ENCODE measurements around the gene SSH3. TPM values are rescaled to one million over a fixed set of nuclear protein-coding genes. Genes with fewer than 3 reads are reported as not detected.

Gene SSH3
- total and polyA plus RNA-seq, 4 donors, result 7.1 to 21.5 (median 14.5) TPM

GRCh38 chr11:67280788-67281551 is 22.4 kb upstream of the SSH3 start:
- no peaks in the 10 kb centered on the region for H3K27me3 ChIP-seq (ENCODE audit: control insufficient read depth, insufficient read depth, low read length)
- WGBS (ENCODE audit: insufficient coverage), result 94% methylated on average over 27 of the region's 31 CpGs
- no peak for DNase-seq (ENCODE audit: low read depth in 4 of 6, low spot score in 6 of 6)
- no peak overlapping the region for H3K4me3 ChIP-seq (ENCODE audit: low read depth, low read length)
- no peaks in the 10 kb centered on the region for H3K9me3 ChIP-seq (ENCODE audit: control insufficient read depth, insufficient read depth, low read length)
- peaks cover 95% of the 10 kb centered on the region for H3K36me3 ChIP-seq (ENCODE audit: control insufficient read depth, insufficient read depth, low read length)
- no peak overlapping the region for H3K27ac ChIP-seq (ENCODE audit: low read depth, low read length)
- peaks cover 28% of the 10 kb centered on the region for H3K4me1 ChIP-seq (ENCODE audit: control insufficient read depth, insufficient read depth, low read length)

- H3K4me3 ChIP-seq (ENCODE audit: low read depth, low read length), result no peak overlapping the region
- no peaks in the 10 kb centered on the region for H3K9me3 ChIP-seq (ENCODE audit: control insufficient read depth, insufficient read depth, low read length)
- no peak for DNase-seq (ENCODE audit: low read depth in 4 of 6, low spot score in 6 of 6)
- WGBS (ENCODE audit: insufficient coverage), result 92% methylated on average over 26 of the region's 27 CpGs
- peaks cover 24% of the 10 kb centered on the region for H3K4me1 ChIP-seq (ENCODE audit: control insufficient read depth, insufficient read depth, low read length)
- H3K36me3 ChIP-seq (ENCODE audit: control insufficient read depth, insufficient read depth, low read length), result peaks cover 99% of the 10 kb centered on the region
- no peak overlapping the region for H3K27ac ChIP-seq (ENCODE audit: low read depth, low read length)
- H3K27me3 ChIP-seq (ENCODE audit: control insufficient read depth, insufficient read depth, low read length), result no peaks in the 10 kb centered on the region
Observed at GRCh38 chr11:67281552-67282150, 21.7 kb upstream of the SSH3 start.

- H3K4me1 ChIP-seq (ENCODE audit: control insufficient read depth, insufficient read depth, low read length), result peaks cover 24% of the 10 kb centered on the region
- H3K9me3 ChIP-seq (ENCODE audit: control insufficient read depth, insufficient read depth, low read length), result no peaks in the 10 kb centered on the region
- no peak for DNase-seq (ENCODE audit: low read depth in 4 of 6, low spot score in 6 of 6)
- peaks cover 99% of the 10 kb centered on the region for H3K36me3 ChIP-seq (ENCODE audit: control insufficient read depth, insufficient read depth, low read length)
- H3K27me3 ChIP-seq (ENCODE audit: control insufficient read depth, insufficient read depth, low read length), result no peaks in the 10 kb centered on the region
- WGBS (ENCODE audit: insufficient coverage), result 89% methylated on average over 15 of the region's 20 CpGs
- no peak overlapping the region for H3K27ac ChIP-seq (ENCODE audit: low read depth, low read length)
- no peak overlapping the region for H3K4me3 ChIP-seq (ENCODE audit: low read depth, low read length)
Observed at GRCh38 chr11:67282155-67282875, 21.0 kb upstream of the SSH3 start.

- Histone ChIP-seq H3K27ac (ENCODE audit: low read depth, low read length) (no peak overlapping the region), H3K36me3 (ENCODE audit: control insufficient read depth, insufficient read depth, low read length) (peaks cover 93% of the 10 kb centered on the region), H3K27me3 (ENCODE audit: control insufficient read depth, insufficient read depth, low read length) (no peaks in the 10 kb centered on the region), H3K4me3 (ENCODE audit: low read depth, low read length) (no peak overlapping the region), H3K9me3 (ENCODE audit: control insufficient read depth, insufficient read depth, low read length) (no peaks in the 10 kb centered on the region), H3K4me1 (ENCODE audit: control insufficient read depth, insufficient read depth, low read length) (peaks cover 24% of the 10 kb centered on the region)
- WGBS (ENCODE audit: insufficient coverage), result 98% methylated on average over 10 of the region's 11 CpGs
- DNase-seq (ENCODE audit: low read depth in 4 of 6, low spot score in 6 of 6), result no peak
Observed at GRCh38 chr11:67282876-67283371, 20.4 kb upstream of the SSH3 start.

GRCh38 chr11:67283481-67283963 is 19.8 kb upstream of the SSH3 start:
- no peak overlapping the region for H3K27ac ChIP-seq (ENCODE audit: low read depth, low read length)
- H3K4me1 ChIP-seq (ENCODE audit: control insufficient read depth, insufficient read depth, low read length), result peaks cover 25% of the 10 kb centered on the region
- WGBS (ENCODE audit: insufficient coverage), result 91% methylated on average over 13 of the region's 13 CpGs

GRCh38 chr11:67284811-67285540 is 18.4 kb upstream of the SSH3 start:
- H3K27ac ChIP-seq (ENCODE audit: low read depth, low read length), result no peak overlapping the region
- H3K4me1 ChIP-seq (ENCODE audit: control insufficient read depth, insufficient read depth, low read length), result peaks cover 28% of the 10 kb centered on the region
- no peaks in the 10 kb centered on the region for H3K9me3 ChIP-seq (ENCODE audit: control insufficient read depth, insufficient read depth, low read length)
- no peaks in the 10 kb centered on the region for H3K27me3 ChIP-seq (ENCODE audit: control insufficient read depth, insufficient read depth, low read length)
- no peak overlapping the region for H3K4me3 ChIP-seq (ENCODE audit: low read depth, low read length)
- peaks cover 75% of the 10 kb centered on the region for H3K36me3 ChIP-seq (ENCODE audit: control insufficient read depth, insufficient read depth, low read length)
- 89% methylated on average over 38 of the region's 45 CpGs for WGBS (ENCODE audit: insufficient coverage)
- no peak for DNase-seq (ENCODE audit: low read depth in 4 of 6, low spot score in 6 of 6)

More at GRCh38 chr11:67283481-67283963, 19.8 kb upstream of the SSH3 start:
- no peaks in the 10 kb centered on the region for H3K9me3 ChIP-seq (ENCODE audit: control insufficient read depth, insufficient read depth, low read length)
- H3K4me3 ChIP-seq (ENCODE audit: low read depth, low read length), result no peak overlapping the region
- H3K36me3 ChIP-seq (ENCODE audit: control insufficient read depth, insufficient read depth, low read length), result peaks cover 87% of the 10 kb centered on the region
- no peaks in the 10 kb centered on the region for H3K27me3 ChIP-seq (ENCODE audit: control insufficient read depth, insufficient read depth, low read length)
- no peak for DNase-seq (ENCODE audit: low read depth in 4 of 6, low spot score in 6 of 6)

- peaks cover 75% of the 10 kb centered on the region for H3K36me3 ChIP-seq (ENCODE audit: control insufficient read depth, insufficient read depth, low read length)
- no peak overlapping the region for H3K4me3 ChIP-seq (ENCODE audit: low read depth, low read length)
- 94% methylated on average over 22 of the region's 39 CpGs for WGBS (ENCODE audit: insufficient coverage)
- peaks cover 37% of the 10 kb centered on the region for H3K4me1 ChIP-seq (ENCODE audit: control insufficient read depth, insufficient read depth, low read length)
- no peaks in the 10 kb centered on the region for H3K27me3 ChIP-seq (ENCODE audit: control insufficient read depth, insufficient read depth, low read length)
- no peaks in the 10 kb centered on the region for H3K9me3 ChIP-seq (ENCODE audit: control insufficient read depth, insufficient read depth, low read length)
- H3K27ac ChIP-seq (ENCODE audit: low read depth, low read length), result no peak overlapping the region
- DNase-seq (ENCODE audit: low read depth in 4 of 6, low spot score in 6 of 6), result no peak
Observed at GRCh38 chr11:67285541-67286498, 17.5 kb upstream of the SSH3 start.

- WGBS (ENCODE audit: insufficient coverage), result 92% methylated on average over 7 of the region's 8 CpGs
- peak overlapping the region; percentile 96 for H3K27ac ChIP-seq (ENCODE audit: low read depth, low read length)
- no peaks in the 10 kb centered on the region for H3K9me3 ChIP-seq (ENCODE audit: control insufficient read depth, insufficient read depth, low read length)
- no peak overlapping the region for H3K4me3 ChIP-seq (ENCODE audit: low read depth, low read length)
- no peak for DNase-seq (ENCODE audit: low read depth in 4 of 6, low spot score in 6 of 6)
- peaks cover 75% of the 10 kb centered on the region for H3K36me3 ChIP-seq (ENCODE audit: control insufficient read depth, insufficient read depth, low read length)
- H3K4me1 ChIP-seq (ENCODE audit: control insufficient read depth, insufficient read depth, low read length), result peaks cover 46% of the 10 kb centered on the region
- no peaks in the 10 kb centered on the region for H3K27me3 ChIP-seq (ENCODE audit: control insufficient read depth, insufficient read depth, low read length)
Observed at GRCh38 chr11:67286621-67287333, 16.6 kb upstream of the SSH3 start.
